ENCODE measurements around the gene FBXO41.

DNA sequence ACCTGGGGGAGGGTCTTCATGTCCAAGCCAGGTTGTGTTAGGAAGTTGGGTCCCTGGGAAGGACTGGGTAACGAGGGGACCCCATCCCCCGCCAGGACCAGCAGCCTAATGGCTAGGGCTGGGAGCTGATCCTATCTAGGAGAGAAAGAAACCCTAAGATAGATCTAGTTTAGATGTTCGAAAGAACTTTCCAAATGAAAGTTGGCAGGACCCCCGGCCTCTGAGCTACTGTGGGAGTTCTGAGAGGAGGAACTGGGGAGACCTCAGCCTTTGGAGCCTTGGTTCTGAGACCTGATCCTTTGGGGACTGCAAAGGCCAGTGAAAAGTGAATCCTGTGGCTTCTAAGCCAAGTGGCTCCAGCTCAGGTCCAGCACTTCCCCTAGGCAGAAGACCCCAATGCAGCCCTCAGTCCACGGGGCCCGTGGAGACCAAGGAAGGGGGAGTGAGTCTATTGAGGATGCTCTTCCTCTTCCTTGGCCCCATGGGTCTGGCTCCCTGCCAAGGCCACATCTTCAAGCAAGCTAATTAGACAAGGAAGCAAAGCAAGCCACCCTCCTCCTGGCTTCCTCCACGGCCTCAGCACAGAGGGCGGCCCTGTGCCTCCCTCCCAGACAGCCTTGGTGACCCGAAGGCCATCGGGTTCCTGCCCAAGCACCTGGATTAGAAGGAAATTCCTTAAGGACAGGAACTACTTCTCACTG lies 26.7 kb downstream of the FBXO41 start:
- TF ChIP-seq RAD21 (conservative IDR thresholded peaks at IDR 0.05) (no peak), EP300 (conservative IDR thresholded peaks at IDR 0.05; ENCODE audit: poor library complexity, severe bottlenecking) (no peak), POLR2AphosphoS5 (IDR thresholded peaks at IDR 0.05) (no peak), EZH2 (IDR thresholded peaks at IDR 0.05; ENCODE audit: borderline replicate concordance, insufficient read depth, low read length, poor library complexity, severe bottlenecking) (no peak), MXI1 (conservative IDR thresholded peaks at IDR 0.05; ENCODE audit: poor library complexity, severe bottlenecking) (no peak)
- TF ChIP-seq, protein P1, sequence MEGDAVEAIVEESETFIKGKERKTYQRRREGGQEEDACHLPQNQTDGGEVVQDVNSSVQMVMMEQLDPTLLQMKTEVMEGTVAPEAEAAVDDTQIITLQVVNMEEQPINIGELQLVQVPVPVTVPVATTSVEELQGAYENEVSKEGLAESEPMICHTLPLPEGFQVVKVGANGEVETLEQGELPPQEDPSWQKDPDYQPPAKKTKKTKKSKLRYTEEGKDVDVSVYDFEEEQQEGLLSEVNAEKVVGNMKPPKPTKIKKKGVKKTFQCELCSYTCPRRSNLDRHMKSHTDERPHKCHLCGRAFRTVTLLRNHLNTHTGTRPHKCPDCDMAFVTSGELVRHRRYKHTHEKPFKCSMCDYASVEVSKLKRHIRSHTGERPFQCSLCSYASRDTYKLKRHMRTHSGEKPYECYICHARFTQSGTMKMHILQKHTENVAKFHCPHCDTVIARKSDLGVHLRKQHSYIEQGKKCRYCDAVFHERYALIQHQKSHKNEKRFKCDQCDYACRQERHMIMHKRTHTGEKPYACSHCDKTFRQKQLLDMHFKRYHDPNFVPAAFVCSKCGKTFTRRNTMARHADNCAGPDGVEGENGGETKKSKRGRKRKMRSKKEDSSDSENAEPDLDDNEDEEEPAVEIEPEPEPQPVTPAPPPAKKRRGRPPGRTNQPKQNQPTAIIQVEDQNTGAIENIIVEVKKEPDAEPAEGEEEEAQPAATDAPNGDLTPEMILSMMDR (IDR thresholded peaks at IDR 0.05; ENCODE audit: poor library complexity, severe bottlenecking), result no peak
- TF ChIP-seq, protein P2, sequence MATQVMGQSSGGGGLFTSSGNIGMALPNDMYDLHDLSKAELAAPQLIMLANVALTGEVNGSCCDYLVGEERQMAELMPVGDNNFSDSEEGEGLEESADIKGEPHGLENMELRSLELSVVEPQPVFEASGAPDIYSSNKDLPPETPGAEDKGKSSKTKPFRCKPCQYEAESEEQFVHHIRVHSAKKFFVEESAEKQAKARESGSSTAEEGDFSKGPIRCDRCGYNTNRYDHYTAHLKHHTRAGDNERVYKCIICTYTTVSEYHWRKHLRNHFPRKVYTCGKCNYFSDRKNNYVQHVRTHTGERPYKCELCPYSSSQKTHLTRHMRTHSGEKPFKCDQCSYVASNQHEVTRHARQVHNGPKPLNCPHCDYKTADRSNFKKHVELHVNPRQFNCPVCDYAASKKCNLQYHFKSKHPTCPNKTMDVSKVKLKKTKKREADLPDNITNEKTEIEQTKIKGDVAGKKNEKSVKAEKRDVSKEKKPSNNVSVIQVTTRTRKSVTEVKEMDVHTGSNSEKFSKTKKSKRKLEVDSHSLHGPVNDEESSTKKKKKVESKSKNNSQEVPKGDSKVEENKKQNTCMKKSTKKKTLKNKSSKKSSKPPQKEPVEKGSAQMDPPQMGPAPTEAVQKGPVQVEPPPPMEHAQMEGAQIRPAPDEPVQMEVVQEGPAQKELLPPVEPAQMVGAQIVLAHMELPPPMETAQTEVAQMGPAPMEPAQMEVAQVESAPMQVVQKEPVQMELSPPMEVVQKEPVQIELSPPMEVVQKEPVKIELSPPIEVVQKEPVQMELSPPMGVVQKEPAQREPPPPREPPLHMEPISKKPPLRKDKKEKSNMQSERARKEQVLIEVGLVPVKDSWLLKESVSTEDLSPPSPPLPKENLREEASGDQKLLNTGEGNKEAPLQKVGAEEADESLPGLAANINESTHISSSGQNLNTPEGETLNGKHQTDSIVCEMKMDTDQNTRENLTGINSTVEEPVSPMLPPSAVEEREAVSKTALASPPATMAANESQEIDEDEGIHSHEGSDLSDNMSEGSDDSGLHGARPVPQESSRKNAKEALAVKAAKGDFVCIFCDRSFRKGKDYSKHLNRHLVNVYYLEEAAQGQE (IDR thresholded peaks at IDR 0.05; ENCODE audit: borderline replicate concordance), result no peak

Measured in neural cell (in vitro differentiated cells).